Activated CD8-positive, alpha-beta T cell treated with anti-CD3 and anti-CD28 coated beads for 36 hours (primary cell): Measurements from ENCODE around the gene NOP53. TPM values are rescaled to one million over a fixed set of nuclear protein-coding genes. Genes with fewer than 3 reads are reported as not detected.

ENCODE experiments used
- ATAC-seq: fragments of 200-7000 bp; cut with Tn5 transposase; one replicate; pipeline ENCODE4 v1.10.0; 2021; ENCODE audit warnings: mild to moderate bottlenecking, moderate library complexity
- CTCF ChIA-PET: fragments of 350-600 bp; sonication (Branson Sonifier 250); formaldehyde crosslinking; loops from one replicate; lab custom pipeline; 2021; ENCODE audit warnings: antibody characterized with exemption; lab: Charles Lee
- POLR2A ChIA-PET: fragments of 350-600 bp; sonication (Branson Sonifier 250); formaldehyde crosslinking; loops from one replicate; lab custom pipeline; 2021; ENCODE audit warnings: antibody characterized with exemption; lab: Charles Lee
- DNase-seq: peaks from one replicate; pipeline ENCODE4 v3.0.0-alpha.2; 2020
- H3K27ac Mint-ChIP-seq: one replicate; pipeline ENCODE4 v1.8.0; 2021; ENCODE audit warnings: mild to moderate bottlenecking, mixed read lengths
- H3K27me3 Mint-ChIP-seq: one replicate; pipeline ENCODE4 v1.8.0; 2021; ENCODE audit warnings: mixed read lengths
- H3K36me3 Mint-ChIP-seq: one replicate; pipeline ENCODE4 v1.8.0; 2021; ENCODE audit warnings: low read depth, mixed read lengths
- H3K4me1 Mint-ChIP-seq: one replicate; pipeline ENCODE4 v1.8.0; 2021; ENCODE audit warnings: low read depth, mixed read lengths
- H3K4me3 Mint-ChIP-seq: one replicate; pipeline ENCODE4 v1.8.0; 2021; ENCODE audit warnings: mild to moderate bottlenecking, moderate library complexity, mixed read lengths
- H3K9me3 Mint-ChIP-seq: one replicate; pipeline ENCODE4 v1.8.0; 2021; ENCODE audit warnings: mixed read lengths
- intact Hi-C: fragments of 100-400 bp; cut with micrococcal nuclease; formaldehyde crosslinking; loops from one replicate; pipeline ENCODE4 v1.10.0; 2022
- total RNA-seq, 2 experiments: library from RNA; stranded (reverse); gene quantifications; one replicate each; pipeline ENCODE4 v1.2.3, GENCODE V29; 2021
- TF ChIP-seq, protein P1 (sequence below): fragments of 200-600 bp; IDR thresholded peaks from one replicate; pipeline ENCODE4 v1.8.0; 2022; ENCODE audit warnings: antibody characterized with exemption, mild to moderate bottlenecking

Gene NOP53
- total RNA-seq, 2 experiments from 2014 or later: 300 to 301 TPM

DNA sequence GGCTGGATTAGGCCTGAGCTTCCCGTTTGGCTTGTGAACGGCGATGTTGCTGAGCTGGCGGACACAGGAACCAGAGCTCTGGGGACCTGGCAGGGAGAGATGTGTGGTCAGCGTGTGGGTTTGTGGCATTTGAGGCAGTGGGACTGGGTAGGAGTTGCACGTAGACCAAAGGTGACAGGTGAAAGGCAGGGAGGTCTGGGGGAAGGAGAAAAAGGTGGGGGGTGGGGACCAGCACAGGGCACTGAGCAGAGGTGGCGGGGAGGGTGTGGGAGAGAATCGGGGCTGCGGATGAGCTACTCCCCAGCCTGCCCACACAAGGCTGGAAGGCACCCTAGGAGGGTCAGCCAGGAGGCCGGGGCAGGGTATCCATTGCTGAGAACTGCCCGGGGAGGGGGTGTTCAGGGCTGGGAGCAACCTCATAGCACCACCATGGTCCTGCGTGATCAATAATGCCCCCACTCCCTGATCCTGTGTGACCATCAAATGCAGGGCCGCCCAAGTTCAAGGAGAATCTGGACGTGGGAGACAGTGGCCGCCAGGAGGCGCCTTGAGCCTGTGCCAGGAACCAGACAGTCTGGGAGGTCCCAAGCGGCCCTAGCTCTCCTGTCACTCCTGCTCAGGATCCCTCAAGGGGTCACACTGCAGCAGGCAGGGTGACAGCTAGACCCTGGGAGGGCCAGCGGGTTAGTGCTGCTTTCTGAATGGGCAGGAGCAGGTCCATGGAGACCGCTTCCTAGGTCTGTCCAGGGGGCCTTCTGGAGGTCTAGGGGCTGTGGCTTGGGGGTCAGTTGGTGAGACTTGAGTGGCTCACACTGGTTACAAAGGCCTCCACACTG, 20.4 kb downstream of the NOP53 start:
- H3K27me3 Mint-ChIP-seq: no peaks in the 10 kb centered on the region
- no peak overlapping the region for H3K4me3 Mint-ChIP-seq
- peak; percentile 69 for ATAC-seq
- no peak overlapping the region for H3K27ac Mint-ChIP-seq
- H3K9me3 Mint-ChIP-seq: no peaks in the 10 kb centered on the region
- ChIA-PET POLR2A (interaction anchor here (0.6 to 0.9 kb wide), 2 partner anchors 12 to 16 kb away, joined by 3 to 4 read pairs; no protein-coding TSS in a partner anchor), CTCF (interaction anchor here (0.6 to 3.1 kb wide), 10 partner anchors 10 to 337 kb away, joined by 3 to 15 read pairs (median 5); partner anchors contain the start of genes EHD2 and NOP53)
- H3K36me3 Mint-ChIP-seq: no peaks in the 10 kb centered on the region
- peaks cover 3% of the 10 kb centered on the region for H3K4me1 Mint-ChIP-seq
- intact Hi-C loops: no loop called here
- peak; percentile 61 for DNase-seq
- TF ChIP-seq, protein P1, sequence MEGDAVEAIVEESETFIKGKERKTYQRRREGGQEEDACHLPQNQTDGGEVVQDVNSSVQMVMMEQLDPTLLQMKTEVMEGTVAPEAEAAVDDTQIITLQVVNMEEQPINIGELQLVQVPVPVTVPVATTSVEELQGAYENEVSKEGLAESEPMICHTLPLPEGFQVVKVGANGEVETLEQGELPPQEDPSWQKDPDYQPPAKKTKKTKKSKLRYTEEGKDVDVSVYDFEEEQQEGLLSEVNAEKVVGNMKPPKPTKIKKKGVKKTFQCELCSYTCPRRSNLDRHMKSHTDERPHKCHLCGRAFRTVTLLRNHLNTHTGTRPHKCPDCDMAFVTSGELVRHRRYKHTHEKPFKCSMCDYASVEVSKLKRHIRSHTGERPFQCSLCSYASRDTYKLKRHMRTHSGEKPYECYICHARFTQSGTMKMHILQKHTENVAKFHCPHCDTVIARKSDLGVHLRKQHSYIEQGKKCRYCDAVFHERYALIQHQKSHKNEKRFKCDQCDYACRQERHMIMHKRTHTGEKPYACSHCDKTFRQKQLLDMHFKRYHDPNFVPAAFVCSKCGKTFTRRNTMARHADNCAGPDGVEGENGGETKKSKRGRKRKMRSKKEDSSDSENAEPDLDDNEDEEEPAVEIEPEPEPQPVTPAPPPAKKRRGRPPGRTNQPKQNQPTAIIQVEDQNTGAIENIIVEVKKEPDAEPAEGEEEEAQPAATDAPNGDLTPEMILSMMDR: peak; percentile 54

DNA sequence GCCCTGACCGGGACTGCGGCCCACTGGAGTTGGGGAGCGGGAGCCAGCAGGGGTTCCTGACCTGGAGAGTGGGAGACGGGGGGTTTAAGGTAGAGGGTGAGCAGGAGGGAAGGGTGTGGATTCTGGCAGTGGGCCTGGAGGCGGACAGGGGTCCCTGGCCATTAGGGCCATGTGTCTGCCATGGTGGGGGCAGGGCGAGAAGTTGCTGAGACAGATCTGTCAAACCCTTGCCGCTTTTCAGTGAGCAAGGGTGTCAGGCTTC, 20.9 kb downstream of the NOP53 start:
- TF ChIP-seq, protein P1: no peak
- Mint-ChIP-seq H3K4me3 (no peak overlapping the region), H3K9me3 (no peaks in the 10 kb centered on the region), H3K27me3 (no peaks in the 10 kb centered on the region), H3K36me3 (no peaks in the 10 kb centered on the region), H3K4me1 (peaks cover 3% of the 10 kb centered on the region), H3K27ac (no peak overlapping the region)
- ATAC-seq (no peak), DNase-seq (no peak)
- POLR2A ChIA-PET: interaction anchor here (0.9 to 1.7 kb wide), 3 partner anchors 8 to 14 kb away, joined by 4 to 7 read pairs (median 4); no protein-coding TSS in a partner anchor
- intact Hi-C loops: no loop called here
- CTCF ChIA-PET: interaction anchor here (0.6 to 3.1 kb wide), 8 partner anchors 9 to 54 kb away, joined by 3 to 15 read pairs (median 6); partner anchors contain the start of genes EHD2 and NOP53

DNA sequence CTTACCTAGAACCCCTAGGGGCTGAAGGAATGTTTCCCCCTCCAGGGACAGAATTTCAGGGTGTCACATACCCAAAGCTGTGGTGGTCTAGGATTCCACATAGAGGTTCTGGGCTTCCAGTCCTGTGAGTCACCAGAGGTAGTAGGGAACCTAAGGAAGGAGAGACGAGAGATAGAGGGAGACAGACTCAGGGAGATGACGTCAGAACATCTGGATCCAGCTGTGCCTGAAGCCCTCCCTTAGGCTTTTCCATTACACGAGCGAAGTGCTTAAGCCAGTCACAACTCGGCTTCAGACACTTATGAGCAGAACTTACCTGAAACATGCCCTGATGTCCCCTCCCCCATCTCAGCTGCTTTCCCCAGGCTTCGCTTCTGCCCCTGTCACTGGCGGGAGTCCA, 21.3 kb downstream of the NOP53 start:
- no peaks in the 10 kb centered on the region for H3K27me3 Mint-ChIP-seq
- H3K4me1 Mint-ChIP-seq: peaks cover 3% of the 10 kb centered on the region
- H3K27ac Mint-ChIP-seq: no peak overlapping the region
- POLR2A ChIA-PET: interaction anchor here (0.9 to 1.7 kb wide), 3 partner anchors 9 to 14 kb away, joined by 4 to 7 read pairs (median 4); no protein-coding TSS in a partner anchor
- intact Hi-C loops: no loop called here
- no peaks in the 10 kb centered on the region for H3K9me3 Mint-ChIP-seq
- H3K4me3 Mint-ChIP-seq: no peak overlapping the region
- no peaks in the 10 kb centered on the region for H3K36me3 Mint-ChIP-seq
- TF ChIP-seq, protein P1: no peak
- ATAC-seq (no peak), DNase-seq (no peak)
- CTCF ChIA-PET: interaction anchor here (1.1 to 3.1 kb wide), 7 partner anchors 16 to 54 kb away, joined by 3 to 12 read pairs (median 8); partner anchors contain the start of genes EHD2 and NOP53

DNA sequence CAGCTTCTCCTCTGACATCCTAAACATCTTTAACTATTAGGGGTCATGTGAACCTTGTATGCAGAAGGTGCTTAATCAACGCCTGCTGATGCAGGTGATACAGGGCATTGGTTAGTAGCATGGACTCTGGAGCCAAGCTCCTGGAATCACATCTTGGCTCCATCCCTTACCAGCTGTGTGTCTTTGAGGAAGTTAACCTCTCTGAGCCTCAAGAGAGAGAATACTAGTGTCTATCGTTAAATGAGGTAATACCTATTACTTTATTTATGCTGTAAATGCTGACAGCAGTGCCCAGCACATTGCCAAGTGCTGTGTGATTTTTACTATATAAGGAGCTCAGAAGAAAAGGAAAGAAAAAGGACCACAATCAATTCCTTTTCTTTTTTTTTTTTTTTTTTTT, 22.0 kb downstream of the NOP53 start:
- H3K4me3 Mint-ChIP-seq: no peak overlapping the region
- TF ChIP-seq, protein P1: no peak
- H3K27ac Mint-ChIP-seq: no peak overlapping the region
- H3K36me3 Mint-ChIP-seq: no peaks in the 10 kb centered on the region
- ATAC-seq: no peak
- DNase-seq: no peak
- POLR2A ChIA-PET: interaction anchor here (0.7 to 1.7 kb wide), 3 partner anchors 9 to 19 kb away, joined by 3 to 7 read pairs (median 4); no protein-coding TSS in a partner anchor
- CTCF ChIA-PET: interaction anchor here (0.7 to 3.1 kb wide), 8 partner anchors 8 to 96 kb away, joined by 3 to 12 read pairs (median 4); partner anchors contain the start of gene NOP53
- H3K9me3 Mint-ChIP-seq: no peaks in the 10 kb centered on the region
- peaks cover 3% of the 10 kb centered on the region for H3K4me1 Mint-ChIP-seq
- H3K27me3 Mint-ChIP-seq: no peaks in the 10 kb centered on the region
- intact Hi-C loops: no loop called here

DNA sequence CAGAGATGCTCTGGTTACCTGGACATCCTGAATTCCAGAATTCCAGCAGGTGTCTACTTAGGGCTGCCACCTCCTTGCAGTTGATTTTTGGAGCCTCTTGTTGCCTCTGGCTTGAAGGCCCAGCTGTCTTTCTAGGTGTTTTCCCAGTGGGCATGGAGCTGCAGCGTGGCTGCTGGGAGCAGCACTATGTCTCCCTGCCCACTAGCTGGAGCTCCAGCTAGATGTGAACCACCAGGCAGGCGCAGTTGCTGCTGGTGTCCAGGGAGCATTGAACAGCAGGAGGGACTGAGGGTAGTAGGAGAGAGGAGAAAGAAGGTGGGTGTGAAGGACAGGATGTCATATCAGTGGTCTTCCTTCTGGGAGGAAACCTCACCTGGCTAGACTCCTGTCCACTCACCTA, 23.3 kb downstream of the NOP53 start:
- intact Hi-C loops: no loop called here
- TF ChIP-seq, protein P1: no peak
- DNase-seq: no peak
- Mint-ChIP-seq H3K4me1 (peaks cover 3% of the 10 kb centered on the region), H3K27ac (no peak overlapping the region), H3K4me3 (no peak overlapping the region), H3K27me3 (no peaks in the 10 kb centered on the region), H3K9me3 (no peaks in the 10 kb centered on the region), H3K36me3 (no peaks in the 10 kb centered on the region)
- no peak for ATAC-seq
- ChIA-PET CTCF (interaction anchor here (1.1 to 2.9 kb wide), 4 partner anchors 14 to 94 kb away, joined by 3 to 12 read pairs (median 6); no protein-coding TSS in a partner anchor), POLR2A (no interaction called here)
